IMR-90 (cell line): ENCODE measurements around the gene PAM. TPM values are rescaled to one million over a fixed set of nuclear protein-coding genes. Genes with fewer than 3 reads are reported as not detected.

Experiments
- ATAC-seq: fragments of 200-7000 bp; cut with Tn5 transposase; 2 replicates; pipeline ENCODE4 v1.9.1; 2020; ENCODE audit warnings: low read depth, mild to moderate bottlenecking, moderate library complexity
- BruUV-seq: library from RNA; stranded (reverse); fragments of 400-500 nt; replicated peaks from 2 replicates; lab custom pipeline; 2021; lab: Mats Ljungman, UMichigan
- CTCF ChIA-PET: fragments of 300-600 bp; formaldehyde crosslinking; extraction: SDS; loops from one replicate; lab custom pipeline; 2021; ENCODE audit warnings: antibody characterized with exemption; lab: Yijun Ruan, JAX
- POLR2A ChIA-PET: fragments of 300-600 bp; sonication (Branson Sonifier 250); formaldehyde crosslinking; loops from one replicate; lab custom pipeline; 2022; ENCODE audit warnings: antibody characterized with exemption; ENCODE audit not compliant: unreplicated experiment; lab: Charles Lee
- DNase-seq: peaks from one replicate; pipeline ENCODE4 v3.0.0; 2013
- H2AFZ ChIP-seq: replicated peaks from 2 replicates; pipeline ENCODE3; 2013; ENCODE audit warnings: low read length, mild to moderate bottlenecking; ENCODE audit not compliant: poor library complexity
- H2AK5ac ChIP-seq: 2 replicates; pipeline ENCODE4 v1.6.1; 2013; ENCODE audit warnings: low read depth, low read length, inconsistent platforms
- H2AK9ac ChIP-seq: replicated peaks from 2 replicates; pipeline ENCODE3; 2013; ENCODE audit warnings: mild to moderate bottlenecking, low read depth, low read length, moderate library complexity; ENCODE audit not compliant: poor library complexity
- H2BK120ac ChIP-seq: 2 replicates; pipeline ENCODE4 v1.6.1; 2013; ENCODE audit warnings: low read depth, low read length, inconsistent platforms
- H2BK15ac ChIP-seq: 3 replicates; pipeline ENCODE4 v1.6.1; 2013; ENCODE audit warnings: low read depth, low read length, inconsistent platforms
- H2BK20ac ChIP-seq: 2 replicates; pipeline ENCODE4 v1.6.1; 2013; ENCODE audit warnings: low read depth, mild to moderate bottlenecking, inconsistent platforms, low read length, moderate library complexity
- H2BK5ac ChIP-seq: 2 replicates; pipeline ENCODE4 v1.6.1; 2013; ENCODE audit warnings: mild to moderate bottlenecking, low read depth, low read length, inconsistent platforms; ENCODE audit not compliant: poor library complexity, severe bottlenecking
- H3K14ac ChIP-seq: replicated peaks from 2 replicates; pipeline ENCODE4 v1.6.1; 2013; ENCODE audit warnings: low read depth, low read length, inconsistent platforms
- H3K18ac ChIP-seq: 2 replicates; pipeline ENCODE4 v1.6.1; 2013; ENCODE audit warnings: low read depth, low read length, control low read depth
- H3K23ac ChIP-seq: 2 replicates; pipeline ENCODE4 v1.6.1; 2013; ENCODE audit warnings: low read depth, low read length, inconsistent platforms
- H3K27ac ChIP-seq: 2 replicates; pipeline ENCODE4 v1.5.1; 2013; ENCODE audit warnings: mild to moderate bottlenecking, control low read depth, low read length; ENCODE audit not compliant: insufficient read depth
- H3K27me3 ChIP-seq: 2 replicates; pipeline ENCODE4 v1.6.1; 2013; ENCODE audit warnings: low read length; ENCODE audit not compliant: control insufficient read depth, insufficient read depth
- H3K36me3 ChIP-seq: 2 replicates; pipeline ENCODE4 v1.6.1; 2013; ENCODE audit warnings: low read length, mixed read lengths; ENCODE audit not compliant: control insufficient read depth, insufficient read depth
- H3K4ac ChIP-seq: 2 replicates; pipeline ENCODE4 v1.6.1; 2013; ENCODE audit warnings: low read depth, low read length, inconsistent platforms
- H3K4me1 ChIP-seq: 2 replicates; pipeline ENCODE4 v1.6.1; 2013; ENCODE audit warnings: low read length, mixed read lengths; ENCODE audit not compliant: control insufficient read depth, insufficient read depth
- H3K4me2 ChIP-seq: 2 replicates; pipeline ENCODE4 v1.6.1; 2013; ENCODE audit warnings: low read depth, mild to moderate bottlenecking, control low read depth, low read length, moderate library complexity
- H3K4me3 ChIP-seq: 2 replicates; pipeline ENCODE4 v1.5.1; 2013; ENCODE audit warnings: low read depth, mild to moderate bottlenecking, control low read depth, low read length, moderate library complexity; ENCODE audit not compliant: insufficient read depth
- H3K56ac ChIP-seq: 2 replicates; pipeline ENCODE4 v1.6.1; 2013; ENCODE audit warnings: low read length, inconsistent platforms; ENCODE audit not compliant: insufficient read depth; ENCODE audit errors: extremely low read depth
- H3K79me1 ChIP-seq, 2 experiments: 2 replicates each; pipeline ENCODE4 v1.6.1; 2013; ENCODE audit warnings: low read length in 2 of 2, inconsistent platforms in 1 of 2, low read depth in 1 of 2
- H3K9ac ChIP-seq: 2 replicates; pipeline ENCODE4 v1.6.1; 2013; ENCODE audit warnings: low read depth, low read length, control low read depth
- H3K9me1 ChIP-seq: 2 replicates; pipeline ENCODE4 v1.6.1; 2013; ENCODE audit warnings: low read length, inconsistent platforms; ENCODE audit not compliant: insufficient read depth
- H3K9me3 ChIP-seq: 2 replicates; pipeline ENCODE4 v1.6.1; 2013; ENCODE audit warnings: low read length; ENCODE audit not compliant: control insufficient read depth, insufficient read depth
- H4K20me1 ChIP-seq: 2 replicates; pipeline ENCODE4 v1.6.1; 2013; ENCODE audit warnings: low read length, inconsistent platforms; ENCODE audit not compliant: insufficient read depth
- H4K5ac ChIP-seq: 2 replicates; pipeline ENCODE4 v1.6.1; 2013; ENCODE audit warnings: mild to moderate bottlenecking, low read depth, low read length, control low read depth
- H4K8ac ChIP-seq, 2 experiments: 2 replicates each; pipeline ENCODE4 v1.6.1; 2013; ENCODE audit warnings: low read depth in 2 of 2, low read length in 2 of 2, control low read depth in 1 of 2, inconsistent platforms in 1 of 2
- H4K91ac ChIP-seq: 2 replicates; pipeline ENCODE4 v1.6.1; 2013; ENCODE audit warnings: low read depth, low read length, inconsistent platforms; ENCODE audit not compliant: insufficient read depth
- BHLHE40 ChIP-seq: fragments of 150-350 bp; IDR thresholded peaks from 2 replicates; pipeline ENCODE4 v1.6.1; 2016; ENCODE audit warnings: mild to moderate bottlenecking, low read depth, low read length
- CHD1 ChIP-seq: IDR thresholded peaks from 2 replicates; pipeline ENCODE4 v1.6.1; 2012; ENCODE audit warnings: low read depth, low read length, improper control_type of control experiment
- MAFK ChIP-seq: IDR thresholded peaks from 2 replicates; pipeline ENCODE4 v1.6.1; 2012; ENCODE audit warnings: low read depth, low read length, improper control_type of control experiment
- MXI1 ChIP-seq: IDR thresholded peaks from 2 replicates; pipeline ENCODE4 v1.6.1; 2012; ENCODE audit warnings: low read depth, mild to moderate bottlenecking, low read length, moderate library complexity, borderline replicate concordance
- SMC3 ChIP-seq: fragments of 150-350 bp; IDR thresholded peaks from 2 replicates; pipeline ENCODE4 v1.6.1; 2016; ENCODE audit warnings: low read depth, mild to moderate bottlenecking, antibody characterized with exemption, low read length, moderate library complexity
- USF2 ChIP-seq: fragments of 150-350 bp; IDR thresholded peaks from 2 replicates; pipeline ENCODE4 v1.6.1; 2017; ENCODE audit warnings: mild to moderate bottlenecking, antibody characterized with exemption, low read length, low read depth
- WGBS, 2 experiments: methylation state at CpG; one replicate each; pipeline versions ENCODE4 v1.1.5 to v1.1.7; 2013; ENCODE audit warnings: missing lambda C conversion rate in 2 of 2; ENCODE audit not compliant: insufficient read length in 1 of 2; ENCODE audit errors: extremely low coverage in 2 of 2; 5-methylcytosine and 5-hydroxymethylcytosine counted together
- dilution Hi-C: fragments of 300-500 bp; cut with HindIII; formaldehyde crosslinking; loops from one replicate; pipeline ENCODE4 v1.14.3; 2018; ENCODE audit warnings: low sequenced_read_pairs; ENCODE audit not compliant: unreplicated experiment
- in situ Hi-C: fragments of 300-500 bp; cut with MboI; formaldehyde crosslinking; loops from 3 replicates; pipeline ENCODE4 v1.14.3; 2019; ENCODE audit warnings: low sequenced_read_pairs, inconsistent platforms, mixed read lengths
- intact Hi-C: fragments of 100-400 bp; cut with micrococcal nuclease; formaldehyde crosslinking; loops from 2 replicates; pipeline ENCODE4 v1.10.0; 2022
- polyA plus RNA-seq, 3 experiments: library from polyadenylated mRNA; depleted of rRNA; stranded (reverse); fragments of >200 nt; gene quantifications; 2 replicates each; pipeline ENCODE4 v1.2.3, GENCODE V29; 2012; ENCODE audit warnings: low replicate concordance in 1 of 3
- total RNA-seq: library from RNA; depleted of rRNA; stranded (reverse); fragments of >200 nt; gene quantifications from 2 replicates; pipeline ENCODE4 v1.2.3, GENCODE V29; 2012

The PAM gene
- total and polyA plus RNA-seq, 2 of the 4 experiments (the other 2 are of a cell fraction) = 115 to 179 TPM

- Histone ChIP-seq H3K79me1 (peaks cover 30 to 39% of the 10 kb centered on the region in 2 experiments), H2BK5ac (no peak overlapping the region), H3K23ac (no peak overlapping the region), H3K14ac (no peak overlapping the region), H2BK120ac (no peak overlapping the region), H2BK20ac (no peak overlapping the region), H4K8ac (no peak overlapping the region), H3K56ac (no peak overlapping the region), H2AK5ac (no peak overlapping the region), H3K4me2 (no peak overlapping the region), H2BK15ac (no peak overlapping the region), H4K91ac (no peak overlapping the region), H3K4me3 (no peak overlapping the region), H2AFZ (no peak overlapping the region), H3K9ac (no peak overlapping the region), H3K27me3 (no peaks in the 10 kb centered on the region), H3K4ac (no peak overlapping the region), H3K27ac (no peak overlapping the region), H2AK9ac (no peak overlapping the region), H3K9me1 (no peaks in the 10 kb centered on the region; the same call in 1 of the 2 replicates), H4K20me1 (peaks cover 7% of the 10 kb centered on the region), H3K36me3 (no peaks in the 10 kb centered on the region), H3K9me3 (no peaks in the 10 kb centered on the region), H3K4me1 (no peaks in the 10 kb centered on the region), H3K18ac (no peak overlapping the region), H4K5ac (no peak overlapping the region)
- BruUV-seq = no TSS peak
- DNase-seq = no peak
- TF ChIP-seq MAFK = no peak
- no peak for TF ChIP-seq MXI1
- TF ChIP-seq BHLHE40 = no peak
- no peak for TF ChIP-seq SMC3
- TF ChIP-seq CHD1 = no peak
- no peak for TF ChIP-seq USF2
- dilution Hi-C loops = no loop called here
- ATAC-seq = no peak
- no CpG with 5 or more reads among the region's 2 CpGs for WGBS, 2 experiments
- intact Hi-C loops = no loop called here
- CTCF ChIA-PET = interaction anchor here (1.0 to 2.2 kb wide), 3 partner anchors 8 to 119 kb away, joined by 4 to 6 read pairs (median 4); no protein-coding TSS in a partner anchor
- in situ Hi-C loops = no loop called here
- POLR2A ChIA-PET = no interaction called here
Observed at GRCh38 chr5:102800427-102800826, 45.3 kb downstream of the PAM start.
